HepG2 (cell line): Measurements from ENCODE around the gene SFRP4. TPM values are rescaled to one million over a fixed set of nuclear protein-coding genes. Genes with fewer than 3 reads are reported as not detected.
A peak's percentile ranks its signal among the peaks of the same experiment; 100 is the strongest.

ENCODE experiments used
- CHD4 ChIP-seq: fragments of 200-600 bp; sonication (generic); IDR thresholded peaks from 2 replicates; pipeline ENCODE4 v1.7.0; 2017; ENCODE audit warnings: mild to moderate bottlenecking, low read length, borderline replicate concordance
- FOXA3 ChIP-seq: IDR thresholded peaks from 2 replicates; pipeline ENCODE4 v1.6.1; 2016; ENCODE audit warnings: missing genetic modification reagents, missing compliant biosample characterization
- FOXK1 ChIP-seq: sonication (generic); formaldehyde crosslinking; IDR thresholded peaks from 2 replicates; pipeline ENCODE4 v1.4.0; 2020; ENCODE audit warnings: low read depth, missing genetic modification reagents, borderline replicate concordance
- GATAD2A ChIP-seq: IDR thresholded peaks from 2 replicates; pipeline ENCODE4 v1.6.1; 2016
- HNRNPUL1 ChIP-seq: fragments of 200-400 bp; formaldehyde crosslinking; IDR thresholded peaks from 2 replicates; pipeline ENCODE4 v1.6.1; 2017; ENCODE audit warnings: low read depth, mild to moderate bottlenecking, low read length, moderate library complexity
- IRX3 ChIP-seq: sonication (generic); formaldehyde crosslinking; IDR thresholded peaks from 2 replicates; pipeline ENCODE4 v1.8.1; 2023; ENCODE audit warnings: mild to moderate bottlenecking, low read depth, missing genetic modification reagents, borderline replicate concordance
- MAFF ChIP-seq: IDR thresholded peaks from 2 replicates; pipeline ENCODE4 v1.6.1; 2011; ENCODE audit warnings: low read depth, low read length, improper control_type of control experiment
- PCBP1 ChIP-seq: fragments of 200-400 bp; formaldehyde crosslinking; IDR thresholded peaks from 2 replicates; pipeline ENCODE4 v1.6.1; 2017; ENCODE audit warnings: mild to moderate bottlenecking, low read depth, low read length, borderline replicate concordance
- PITX1 ChIP-seq: sonication (generic); formaldehyde crosslinking; IDR thresholded peaks from 2 replicates; pipeline ENCODE4 v1.5.1; 2020; ENCODE audit warnings: mild to moderate bottlenecking, missing genetic modification reagents
- PTBP1 ChIP-seq: fragments of 200-400 bp; formaldehyde crosslinking; IDR thresholded peaks from 2 replicates; pipeline ENCODE4 v1.6.1; 2018; ENCODE audit warnings: low read length, low read depth; ENCODE audit not compliant: poor library complexity, severe bottlenecking
- RCOR2 ChIP-seq: IDR thresholded peaks from 2 replicates; pipeline ENCODE4 v1.6.1; 2016; ENCODE audit warnings: missing biosample characterization, missing genetic modification reagents
- RFX3 ChIP-seq: IDR thresholded peaks from 2 replicates; pipeline ENCODE4 v1.6.1; 2016; ENCODE audit warnings: missing biosample characterization, missing genetic modification reagents
- SRSF4 ChIP-seq: fragments of 200-400 bp; formaldehyde crosslinking; IDR thresholded peaks from one replicate; pipeline ENCODE4 v1.6.1; 2018; ENCODE audit warnings: mild to moderate bottlenecking, low read depth, low read length, moderate library complexity; ENCODE audit not compliant: poor library complexity, severe bottlenecking
- TOE1 ChIP-seq: sonication (generic); formaldehyde crosslinking; IDR thresholded peaks from 2 replicates; pipeline ENCODE4 v1.4.0; 2020; ENCODE audit warnings: mild to moderate bottlenecking, missing genetic modification reagents
- U2AF1 ChIP-seq: fragments of 200-400 bp; formaldehyde crosslinking; optimal IDR thresholded peaks from 2 replicates; pipeline ENCODE3; 2017; ENCODE audit warnings: mild to moderate bottlenecking, low read depth, low read length
- ZBTB21 ChIP-seq: sonication (generic); formaldehyde crosslinking; IDR thresholded peaks from 2 replicates; pipeline ENCODE4 v1.4.0; 2020; ENCODE audit warnings: missing genetic modification reagents
- ZFX ChIP-seq: sonication (generic); formaldehyde crosslinking; IDR thresholded peaks from 2 replicates; pipeline ENCODE4 v1.4.0; 2020; ENCODE audit warnings: mild to moderate bottlenecking, low read depth, missing genetic modification reagents, moderate library complexity
- ZNF101 ChIP-seq: sonication (generic); formaldehyde crosslinking; IDR thresholded peaks from 2 replicates; pipeline ENCODE4 v1.4.0; 2020; ENCODE audit warnings: mild to moderate bottlenecking, low read depth, missing genetic modification reagents, borderline replicate concordance
- ZNF296 ChIP-seq: sonication (generic); formaldehyde crosslinking; conservative IDR thresholded peaks from 2 replicates; pipeline ENCODE4 v1.5.0; 2020; ENCODE audit warnings: mild to moderate bottlenecking, missing genetic modification reagents
- ZNF589 ChIP-seq: sonication (generic); formaldehyde crosslinking; conservative IDR thresholded peaks from 2 replicates; pipeline ENCODE4 v1.8.0; 2022; ENCODE audit warnings: mild to moderate bottlenecking, moderate library complexity, missing genetic modification reagents
- polyA plus RNA-seq, 8 experiments: library from polyadenylated mRNA; depleted of rRNA in 3 of 8; stranded (reverse) in 7 of 8; unstranded in 1 of 8; fragments of >200 nt; fragmentation: Illumina TruSeq in 4 of 8; extraction: Trizol in 4 of 8; gene quantifications; 2 replicates each; pipeline versions ENCODE4 v1.2.1 to v1.2.3, GENCODE V29; 2011 to 2016; ENCODE audit warnings: low read depth in 4 of 8, missing spikeins in 1 of 8, mixed read lengths in 1 of 8; ENCODE audit not compliant: insufficient read depth in 1 of 8
- total RNA-seq, 5 experiments: library from RNA; depleted of rRNA; stranded (reverse); fragments of >200 nt; fragmentation: Illumina TruSeq; extraction: Trizol; gene quantifications; 2 replicates each; pipeline ENCODE4 v1.2.3, GENCODE V29; 2016; ENCODE audit warnings: low read depth in 1 of 5
- TF ChIP-seq, protein P1 (sequence below): sonication (generic); formaldehyde crosslinking; IDR thresholded peaks from 2 replicates; pipeline ENCODE4 v1.4.0; 2020; ENCODE audit warnings: missing genetic modification reagents; ENCODE audit errors: not compliant biosample characterization
- TF ChIP-seq, protein P2 (sequence below): sonication (generic); formaldehyde crosslinking; IDR thresholded peaks from 2 replicates; pipeline ENCODE4 v1.4.0; 2020; ENCODE audit warnings: mild to moderate bottlenecking, missing genetic modification reagents

SFRP4 gene
- total and polyA plus RNA-seq, 2 of the 13 experiments (the other 11 are each of a cell fraction or from before 2014, with no cell fraction given): 0.96 to 1.8 TPM

DNA sequence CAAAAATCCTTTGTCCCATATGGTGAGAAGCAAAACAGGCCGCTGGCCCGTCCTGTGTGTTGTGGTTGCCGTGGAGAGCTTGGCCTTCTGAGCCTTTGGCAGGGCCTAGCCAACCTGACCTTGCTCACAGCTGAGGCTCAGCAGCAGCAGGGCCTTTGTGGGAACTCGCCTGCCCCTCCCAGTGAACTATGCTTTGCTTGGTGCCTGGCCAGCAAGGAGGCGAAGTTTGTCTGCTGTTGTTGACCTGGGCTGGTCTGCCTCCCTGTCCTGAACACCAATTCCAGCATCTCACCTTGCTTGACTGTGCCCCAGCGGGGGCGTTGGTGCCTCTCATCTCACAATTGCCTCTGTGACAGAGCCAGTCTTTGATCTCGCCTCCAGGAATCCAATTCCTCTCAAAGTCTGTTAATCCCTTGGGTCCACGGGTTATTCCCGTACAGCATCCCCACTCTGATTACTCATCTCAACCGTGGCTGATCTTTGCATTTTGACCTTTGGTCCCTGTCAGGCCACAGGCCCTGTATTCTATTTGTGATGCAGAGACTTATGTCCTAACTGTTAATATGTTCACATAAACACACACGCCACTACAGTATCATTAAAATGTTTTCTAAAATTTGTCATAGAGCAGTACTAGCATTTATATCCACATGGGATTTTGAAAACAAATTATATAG, 26.5 kb upstream of the SFRP4 start (continued):
- TF ChIP-seq, protein P1, sequence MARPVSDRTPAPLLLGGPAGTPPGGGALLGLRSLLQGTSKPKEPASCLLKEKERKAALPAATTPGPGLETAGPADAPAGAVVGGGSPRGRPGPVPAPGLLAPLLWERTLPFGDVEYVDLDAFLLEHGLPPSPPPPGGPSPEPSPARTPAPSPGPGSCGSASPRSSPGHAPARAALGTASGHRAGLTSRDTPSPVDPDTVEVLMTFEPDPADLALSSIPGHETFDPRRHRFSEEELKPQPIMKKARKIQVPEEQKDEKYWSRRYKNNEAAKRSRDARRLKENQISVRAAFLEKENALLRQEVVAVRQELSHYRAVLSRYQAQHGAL: no peak
- TF ChIP-seq ZBTB21 (CRISPR knock-in tag) (peak; percentile 50; the same call in 1 of the 2 replicates), ZNF296 (CRISPR knock-in tag) (no peak; the same call in 1 of the 2 replicates), ZNF101 (CRISPR knock-in tag) (no peak), U2AF1 (no peak), PITX1 (CRISPR knock-in tag) (peak; percentile 100), GATAD2A (CRISPR knock-in tag) (peak; percentile 99), RFX3 (no peak; the same call in 1 of the 2 replicates), SRSF4 (no peak), ZNF589 (peak; percentile 89; the same call in 1 of the 2 replicates), PCBP1 (0 out of 2 replicates have a peak, but pooled peaks have one; percentile 44), TOE1 (no peak), FOXK1 (CRISPR knock-in tag) (peak; percentile 94), CHD4 (no peak), MAFF (no peak; the same call in 1 of the 2 replicates), ZFX (CRISPR knock-in tag) (peak; percentile 98), HNRNPUL1 (no peak), PTBP1 (no peak), RCOR2 (CRISPR knock-in tag) (peak; percentile 98), IRX3 (no peak; the same call in 1 of the 2 replicates), FOXA3 (peak; percentile 95)
- TF ChIP-seq, protein P2, sequence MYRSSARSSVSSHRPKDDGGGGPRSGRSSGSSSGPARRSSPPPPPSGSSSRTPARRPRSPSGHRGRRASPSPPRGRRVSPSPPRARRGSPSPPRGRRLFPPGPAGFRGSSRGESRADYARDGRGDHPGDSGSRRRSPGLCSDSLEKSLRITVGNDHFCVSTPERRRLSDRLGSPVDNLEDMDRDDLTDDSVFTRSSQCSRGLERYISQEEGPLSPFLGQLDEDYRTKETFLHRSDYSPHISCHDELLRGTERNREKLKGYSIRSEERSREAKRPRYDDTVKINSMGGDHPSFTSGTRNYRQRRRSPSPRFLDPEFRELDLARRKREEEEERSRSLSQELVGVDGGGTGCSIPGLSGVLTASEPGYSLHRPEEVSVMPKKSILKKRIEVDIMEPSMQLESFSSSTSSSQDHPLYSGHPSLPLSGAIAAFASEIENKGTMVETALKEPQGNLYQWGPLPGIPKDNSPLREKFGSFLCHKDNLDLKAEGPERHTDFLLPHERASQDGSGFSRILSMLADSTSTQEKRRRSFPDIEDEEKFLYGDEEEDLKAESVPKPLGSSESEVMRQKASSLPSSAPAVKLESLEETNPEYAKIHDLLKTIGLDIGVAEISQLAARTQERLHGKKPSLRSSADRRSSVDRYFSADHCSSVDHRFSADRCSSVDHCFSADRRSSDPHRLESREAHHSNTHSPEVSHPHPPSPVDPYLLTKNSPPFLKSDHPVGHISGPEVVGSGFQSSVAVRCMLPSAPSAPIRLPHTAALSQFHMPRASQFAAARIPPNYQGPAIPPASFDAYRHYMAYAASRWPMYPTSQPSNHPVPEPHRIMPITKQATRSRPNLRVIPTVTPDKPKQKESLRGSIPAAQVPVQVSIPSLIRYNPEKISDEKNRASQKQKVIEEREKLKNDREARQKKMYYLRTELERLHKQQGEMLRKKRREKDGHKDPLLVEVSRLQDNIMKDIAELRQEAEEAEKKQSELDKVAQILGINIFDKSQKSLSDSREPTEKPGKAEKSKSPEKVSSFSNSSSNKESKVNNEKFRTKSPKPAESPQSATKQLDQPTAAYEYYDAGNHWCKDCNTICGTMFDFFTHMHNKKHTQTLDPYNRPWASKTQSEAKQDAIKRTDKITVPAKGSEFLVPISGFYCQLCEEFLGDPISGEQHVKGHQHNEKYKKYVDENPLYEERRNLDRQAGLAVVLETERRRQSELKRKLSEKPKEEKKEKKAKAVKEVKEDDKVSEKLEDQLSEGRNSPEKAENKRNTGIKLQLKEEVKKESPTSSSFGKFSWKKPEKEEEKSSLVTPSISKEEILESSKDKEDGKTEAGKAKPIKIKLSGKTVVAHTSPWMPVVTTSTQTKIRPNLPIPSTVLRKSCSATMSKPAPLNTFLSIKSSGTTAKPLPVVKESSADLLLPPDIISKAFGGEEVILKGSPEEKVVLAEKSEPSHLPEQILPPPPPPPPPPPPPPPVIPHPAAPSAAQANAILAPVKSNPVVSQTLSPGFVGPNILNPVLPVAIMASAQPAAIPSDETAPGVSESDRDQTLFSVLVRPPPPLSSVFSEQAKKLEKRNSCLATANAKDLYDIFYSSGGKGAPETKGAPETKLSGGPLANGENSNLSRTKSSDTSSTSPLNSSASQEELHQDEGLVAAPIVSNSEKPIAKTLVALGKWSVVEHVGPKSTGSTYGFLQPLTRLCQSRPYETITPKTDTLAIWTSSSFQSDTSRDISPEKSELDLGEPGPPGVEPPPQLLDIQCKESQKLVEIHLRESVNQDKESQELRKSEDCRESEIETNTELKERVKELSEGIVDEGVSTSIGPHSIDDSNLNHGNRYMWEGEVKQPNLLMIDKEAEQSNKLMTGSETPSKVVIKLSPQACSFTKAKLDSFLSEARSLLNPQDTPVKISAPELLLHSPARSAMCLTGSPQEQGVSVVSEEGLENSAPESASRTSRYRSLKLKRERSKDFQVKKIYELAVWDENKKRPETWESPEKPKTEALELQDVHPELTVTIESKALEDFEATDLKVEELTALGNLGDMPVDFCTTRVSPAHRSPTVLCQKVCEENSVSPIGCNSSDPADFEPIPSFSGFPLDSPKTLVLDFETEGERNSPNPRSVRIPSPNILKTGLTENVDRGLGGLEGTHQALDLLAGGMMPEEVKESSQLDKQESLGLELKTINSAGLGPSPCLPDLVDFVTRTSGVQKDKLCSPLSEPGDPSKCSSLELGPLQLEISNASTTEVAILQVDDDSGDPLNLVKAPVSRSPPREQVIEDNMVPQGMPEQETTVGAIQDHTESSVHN (CRISPR knock-in tag): peak; percentile 88
